HL-60 (cell line): ENCODE data around the gene NR3C2.

ENCODE experiments used
- CTCF ChIP-seq: IDR thresholded peaks from one replicate; pipeline ENCODE4 v1.5.1; 2011; ENCODE audit warnings: low read length, control low read depth, inconsistent platforms; ENCODE audit not compliant: insufficient read depth
- POLR2AphosphoS5 ChIP-seq: IDR thresholded peaks from 2 replicates; pipeline ENCODE4 v1.6.1; 2012; ENCODE audit warnings: low read depth

- TF ChIP-seq CTCF: no peak
- TF ChIP-seq POLR2AphosphoS5: no peak
Observed at GRCh38 chr4:148210661-148211060, 231.6 kb downstream of the NR3C2 start.
